Transverse colon (tissue), 4 donors: Measurements from ENCODE around the gene EIF4ENIF1. TPM values are rescaled to one million over a fixed set of nuclear protein-coding genes. Genes with fewer than 3 reads are reported as not detected.

Experiments used
- DNase-seq: peaks from one replicate; pipeline ENCODE4 v3.0.0-alpha.2; 2019
- H3K27ac ChIP-seq, 4 donors: fragments of 200-600 bp; sonication (generic); 2 replicates each; pipeline ENCODE4 v1.5.1; 2016 to 2018; ENCODE audit warnings: inconsistent platforms in 4 of 4
- H3K27me3 ChIP-seq: fragments of 200-600 bp; sonication (generic); 2 replicates; pipeline ENCODE4 v1.5.1; 2017; ENCODE audit warnings: inconsistent platforms
- H3K36me3 ChIP-seq, 4 donors: fragments of 200-600 bp; sonication (generic); 2 replicates each; pipeline ENCODE4 v1.5.1; 2017 to 2019; ENCODE audit warnings: inconsistent platforms in 4 of 4
- H3K4me1 ChIP-seq, 4 donors: fragments of 200-600 bp; sonication (generic); 2 replicates each; pipeline ENCODE4 v1.5.1; 2017 to 2020; ENCODE audit warnings: inconsistent platforms in 4 of 4
- H3K4me3 ChIP-seq, 4 donors: fragments of 200-600 bp; sonication (generic); 1 replicate in 1 of 4; 2 replicates in 3 of 4; pipeline versions ENCODE4 v1.5.1 to v1.6.1; 2017 to 2019; ENCODE audit warnings: inconsistent platforms in 4 of 4
- H3K9me3 ChIP-seq, 2 donors: fragments of 200-600 bp; sonication (generic); 2 replicates each; pipeline ENCODE4 v1.5.1; 2017 to 2019; ENCODE audit warnings: inconsistent platforms in 2 of 2
- EP300 ChIP-seq: sonication (generic); formaldehyde crosslinking; IDR thresholded peaks from one replicate; pipeline ENCODE4 v1.6.1; 2017; ENCODE audit warnings: antibody characterized with exemption, low read depth
- POLR2A ChIP-seq: fragments of 450-650 bp; IDR thresholded peaks from one replicate; pipeline ENCODE4 v1.6.1; 2016; ENCODE audit warnings: antibody characterized with exemption, mild to moderate bottlenecking, moderate library complexity
- POLR2AphosphoS5 ChIP-seq, 3 donors: sonication (generic); formaldehyde crosslinking; IDR thresholded peaks; one replicate each; pipeline ENCODE4 v1.6.1; 2016; ENCODE audit warnings: antibody characterized with exemption in 3 of 3
- WGBS, 2 donors: methylation state at CpG; one replicate each; pipeline ENCODE4 v1.1.5; 2018; ENCODE audit warnings: low coverage in 1 of 2; 5-methylcytosine and 5-hydroxymethylcytosine counted together
- in situ Hi-C, 4 donors: fragments of 200-750 bp; cut with MboI; loops; one replicate each; pipeline versions ENCODE4 v1.15.0 to v1.15.1; 2017; ENCODE audit warnings: low sequenced_read_pairs in 3 of 4, low pct_ligation_motif_present in 1 of 4, low pct_unique_long_range_greater_than_20kb in 1 of 4
- intact Hi-C: fragments of 100-400 bp; cut with DNase I; formaldehyde crosslinking; loops from one replicate; pipeline ENCODE4 v1.15.1; 2023; ENCODE audit warnings: low total_unique reads
- total RNA-seq, 4 donors: library from RNA; depleted of rRNA; stranded (reverse); fragments of >200 nt; gene quantifications; one replicate each; pipeline ENCODE4 v1.1.0, GENCODE V29; 2016
- TF ChIP-seq, protein P1 (sequence below), 5 experiments: fragments of 200-600 bp in 3 of 5; fragments of 450-650 bp in 2 of 5; sonication (generic) in 3 of 5; IDR thresholded peaks; 1 replicate in 2 of 5; 2 replicates in 3 of 5; pipeline ENCODE4 v1.5.1; 2016 to 2017; ENCODE audit warnings: antibody characterized with exemption in 5 of 5, inconsistent platforms in 3 of 5, mild to moderate bottlenecking in 2 of 5, moderate library complexity in 1 of 5

EIF4ENIF1 gene
- total RNA-seq, 4 donors from 2014 or later: 14.4 to 66.1 (median 17.2) TPM

DNA sequence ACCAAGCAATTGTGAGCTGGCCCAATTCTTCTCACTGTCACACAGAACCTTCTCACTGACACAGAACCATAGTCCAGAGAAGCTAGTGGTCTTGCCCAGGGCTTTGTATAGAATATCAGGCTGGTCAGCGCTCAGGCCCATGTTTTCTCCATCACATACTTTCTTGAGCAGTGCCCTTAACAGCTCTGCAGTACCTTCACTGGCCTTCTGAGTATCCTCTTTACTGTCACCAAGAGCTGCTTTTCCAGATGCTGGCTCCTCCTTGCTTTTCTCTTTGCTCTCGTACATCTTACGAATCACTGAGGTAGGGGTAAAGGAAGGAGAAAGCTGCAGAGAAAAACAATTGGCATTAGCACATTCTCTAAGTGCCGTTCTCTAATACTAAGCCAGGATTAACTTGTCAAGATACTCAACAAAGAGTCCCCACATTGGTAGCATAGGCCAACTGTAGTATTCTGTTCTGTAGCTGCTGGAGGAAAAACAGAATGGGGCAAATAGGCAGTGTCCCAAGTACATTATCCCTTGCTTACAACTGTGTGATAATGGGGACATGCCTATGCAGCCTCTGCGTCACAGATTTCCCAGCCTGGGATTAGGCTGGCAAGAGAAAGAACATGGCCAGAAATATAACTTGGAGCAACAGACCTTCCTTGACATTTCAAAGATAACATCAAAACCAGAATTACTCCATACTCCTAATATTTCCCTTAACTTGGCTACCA is 46.7 kb downstream of the EIF4ENIF1 start:
- H3K4me3 ChIP-seq: no peak overlapping the region
- in situ Hi-C loops (loop anchor here in 1 of 4 donors (25.0 kb wide), 1 partner anchor 106 kb away; the partner anchor contains the start of gene PATZ1), intact Hi-C loops (no loop called here)
- WGBS, 2 donors: 93 to 99% methylated on average over 4 to 5 of the region's 5 CpGs
- no peak for DNase-seq
- no peaks in the 10 kb centered on the region for H3K9me3 ChIP-seq
- H3K27me3 ChIP-seq: no peaks in the 10 kb centered on the region
- peaks cover 0 to 61% (median 20%) of the 10 kb centered on the region in 4 donors for H3K36me3 ChIP-seq
- TF ChIP-seq POLR2AphosphoS5 (IDR thresholded peaks at IDR 0.05): no peak
- TF ChIP-seq, protein P1, sequence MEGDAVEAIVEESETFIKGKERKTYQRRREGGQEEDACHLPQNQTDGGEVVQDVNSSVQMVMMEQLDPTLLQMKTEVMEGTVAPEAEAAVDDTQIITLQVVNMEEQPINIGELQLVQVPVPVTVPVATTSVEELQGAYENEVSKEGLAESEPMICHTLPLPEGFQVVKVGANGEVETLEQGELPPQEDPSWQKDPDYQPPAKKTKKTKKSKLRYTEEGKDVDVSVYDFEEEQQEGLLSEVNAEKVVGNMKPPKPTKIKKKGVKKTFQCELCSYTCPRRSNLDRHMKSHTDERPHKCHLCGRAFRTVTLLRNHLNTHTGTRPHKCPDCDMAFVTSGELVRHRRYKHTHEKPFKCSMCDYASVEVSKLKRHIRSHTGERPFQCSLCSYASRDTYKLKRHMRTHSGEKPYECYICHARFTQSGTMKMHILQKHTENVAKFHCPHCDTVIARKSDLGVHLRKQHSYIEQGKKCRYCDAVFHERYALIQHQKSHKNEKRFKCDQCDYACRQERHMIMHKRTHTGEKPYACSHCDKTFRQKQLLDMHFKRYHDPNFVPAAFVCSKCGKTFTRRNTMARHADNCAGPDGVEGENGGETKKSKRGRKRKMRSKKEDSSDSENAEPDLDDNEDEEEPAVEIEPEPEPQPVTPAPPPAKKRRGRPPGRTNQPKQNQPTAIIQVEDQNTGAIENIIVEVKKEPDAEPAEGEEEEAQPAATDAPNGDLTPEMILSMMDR (IDR thresholded peaks at IDR 0.05): no peak
- TF ChIP-seq POLR2A: no peak
- no peak for TF ChIP-seq EP300
- H3K27ac ChIP-seq: no peak overlapping the region
- no peaks in the 10 kb centered on the region for H3K4me1 ChIP-seq

DNA sequence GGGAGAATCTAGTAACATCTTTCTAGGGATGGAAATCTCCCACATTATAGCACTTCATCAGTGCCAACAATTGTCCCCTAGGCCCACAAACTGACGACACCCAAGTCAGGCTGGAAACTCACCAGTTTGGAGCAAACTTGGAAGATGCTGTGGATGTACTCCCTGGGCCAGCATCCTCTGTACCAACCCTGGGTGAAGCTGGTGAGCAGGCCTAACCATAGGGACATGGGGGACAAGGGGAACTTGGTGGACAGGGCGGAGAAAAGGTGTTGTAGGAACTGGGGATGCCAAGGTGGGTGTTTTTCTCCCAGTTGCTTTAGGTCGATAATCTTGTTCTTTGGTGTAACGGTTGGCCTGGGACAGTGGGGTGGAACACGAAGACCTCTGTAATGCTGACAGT is 48.0 kb downstream of the EIF4ENIF1 start:
- intact Hi-C loops: no loop called here
- DNase-seq: no peak
- in situ Hi-C loops: loop anchor here in 1 of 4 donors (25.0 kb wide), 1 partner anchor 104 kb away; the partner anchor contains the start of gene PATZ1
- no peaks in the 10 kb centered on the region for H3K27me3 ChIP-seq
- no peak for TF ChIP-seq POLR2AphosphoS5 (IDR thresholded peaks at IDR 0.05)
- no peak for TF ChIP-seq POLR2A
- no peak for TF ChIP-seq EP300
- TF ChIP-seq, protein P1 (IDR thresholded peaks at IDR 0.05): no peak
- WGBS, 2 donors: 81 to 85% methylated on average over 5 of the region's 5 CpGs
- H3K9me3 ChIP-seq: no peaks in the 10 kb centered on the region
- no peaks in the 10 kb centered on the region for H3K4me1 ChIP-seq
- no peak overlapping the region for H3K4me3 ChIP-seq
- peaks cover 0 to 65% (median 20%) of the 10 kb centered on the region in 4 donors for H3K36me3 ChIP-seq
- no peak overlapping the region for H3K27ac ChIP-seq

DNA sequence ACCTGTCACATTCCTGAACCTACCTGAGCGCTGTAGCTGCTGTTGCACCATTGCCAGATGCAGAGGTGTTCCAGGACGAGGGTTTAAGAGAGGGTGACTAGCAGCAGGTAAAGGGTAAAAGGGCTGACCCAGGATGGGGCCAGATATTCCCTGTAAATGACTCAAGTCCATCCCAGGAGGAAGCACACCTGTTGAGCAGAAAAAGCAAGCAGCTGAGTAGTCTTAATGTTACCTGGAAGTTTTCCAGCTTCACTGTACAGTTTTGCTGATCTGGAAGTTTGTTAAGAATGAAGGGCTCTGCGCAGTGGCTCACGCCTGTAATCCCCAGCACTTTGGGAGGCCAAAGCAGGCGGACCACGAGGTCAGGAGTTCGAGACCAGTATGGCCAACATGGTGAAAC is 49.0 kb downstream of the EIF4ENIF1 start:
- no peaks in the 10 kb centered on the region for H3K9me3 ChIP-seq
- TF ChIP-seq, protein P1 (IDR thresholded peaks at IDR 0.05): no peak
- TF ChIP-seq POLR2A: no peak
- no peak for TF ChIP-seq EP300
- TF ChIP-seq POLR2AphosphoS5 (IDR thresholded peaks at IDR 0.05): no peak
- H3K4me3 ChIP-seq: no peak overlapping the region
- intact Hi-C loops (no loop called here), in situ Hi-C loops (loop anchor here in 1 of 4 donors (25.0 kb wide), 1 partner anchor 103 kb away; the partner anchor contains the start of gene PATZ1)
- WGBS, 2 donors: 93% methylated on average over 7 of the region's 7 CpGs; no CpG with 5 or more reads in 1 of the 2 donors
- no peak for DNase-seq
- no peaks in the 10 kb centered on the region for H3K4me1 ChIP-seq
- H3K27ac ChIP-seq: no peak overlapping the region
- H3K27me3 ChIP-seq: no peaks in the 10 kb centered on the region
- H3K36me3 ChIP-seq: peaks cover 0 to 69% (median 23%) of the 10 kb centered on the region in 4 donors

DNA sequence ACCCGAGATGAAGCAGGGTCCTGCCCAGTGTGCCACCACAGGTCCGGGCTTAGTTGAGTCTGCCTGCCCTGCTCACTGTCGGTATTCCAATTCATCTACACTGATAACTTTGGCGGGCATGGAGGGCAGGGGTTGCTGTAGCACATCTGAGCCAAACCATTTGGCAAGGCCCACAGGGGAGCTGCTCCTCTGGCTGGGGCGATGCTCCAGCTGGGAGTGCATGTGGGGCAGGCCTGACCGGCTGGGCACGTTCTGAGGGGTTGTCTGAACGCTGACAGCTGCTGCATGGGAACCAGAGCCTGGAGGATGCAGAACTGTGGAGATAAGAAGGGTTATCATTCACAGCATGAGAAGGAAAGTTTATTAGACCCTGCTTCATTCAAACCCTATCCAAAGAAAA is 49.8 kb downstream of the EIF4ENIF1 start:
- DNase-seq: no peak
- intact Hi-C loops: no loop called here
- WGBS, 2 donors: 78 to 85% methylated on average over 3 to 8 of the region's 8 CpGs
- peaks cover 0 to 78% (median 26%) of the 10 kb centered on the region in 4 donors for H3K36me3 ChIP-seq
- no peaks in the 10 kb centered on the region for H3K4me1 ChIP-seq
- H3K27ac ChIP-seq: no peak overlapping the region
- in situ Hi-C loops: loop anchor here in 1 of 4 donors (25.0 kb wide), 1 partner anchor 103 kb away; the partner anchor contains the start of gene PATZ1
- no peaks in the 10 kb centered on the region for H3K9me3 ChIP-seq
- no peaks in the 10 kb centered on the region for H3K27me3 ChIP-seq
- no peak overlapping the region for H3K4me3 ChIP-seq
- TF ChIP-seq POLR2AphosphoS5 (IDR thresholded peaks at IDR 0.05): no peak
- no peak for TF ChIP-seq POLR2A
- TF ChIP-seq, protein P1 (IDR thresholded peaks at IDR 0.05): no peak
- TF ChIP-seq EP300: no peak
